ENCODE results near the gene FTO. TPM values are rescaled to one million over a fixed set of nuclear protein-coding genes. Genes with fewer than 3 reads are reported as not detected.

Gene FTO
- total RNA-seq, 1 donor from 2014 or later = 110 TPM

DNA sequence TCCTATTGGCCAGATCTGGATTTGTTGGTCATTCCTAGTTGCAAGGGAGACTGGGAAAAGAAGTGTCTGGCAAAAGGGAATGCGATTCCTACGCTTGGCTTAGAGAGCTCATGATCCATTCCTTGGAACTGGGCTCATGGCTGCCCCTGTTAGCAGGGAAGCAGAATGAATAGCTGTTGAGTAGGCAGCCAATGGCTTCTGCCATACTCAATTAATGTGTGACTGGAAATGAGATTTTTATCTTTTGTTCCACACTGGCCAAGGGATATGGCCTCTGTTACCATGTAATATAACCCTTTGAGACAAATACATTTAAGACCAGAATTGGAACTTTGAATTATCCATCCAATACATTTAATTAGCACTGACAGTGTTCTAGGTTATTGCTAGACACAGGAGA, 31.0 kb downstream of the FTO start:
- peaks cover 53% of the 10 kb centered on the region for H3K79me2 ChIP-seq (ENCODE audit: low read depth)
- Mint-ChIP-seq H3K27me3 (ENCODE audit: insufficient read depth, low read depth) (no peaks in the 10 kb centered on the region), H3K36me3 (peaks cover 6% of the 10 kb centered on the region), H3K4me3 (no peak overlapping the region), H3K27ac (no peak overlapping the region), H3K9me3 (no peaks in the 10 kb centered on the region), H3K4me1 (peaks cover 10% of the 10 kb centered on the region)
- H3K36me3 ChIP-seq = no peaks in the 10 kb centered on the region
- H2AFZ ChIP-seq (replicated peaks) = no peak overlapping the region
- H4K20me1 ChIP-seq (ENCODE audit: low read depth) = peaks cover 2% of the 10 kb centered on the region
- H3F3A ChIP-seq (ENCODE audit: low read depth) = no peaks in the 10 kb centered on the region
- H3K4me3 ChIP-seq = no peak overlapping the region
- peaks cover 5% of the 10 kb centered on the region for H3K4me1 ChIP-seq
- H3K27me3 ChIP-seq = no peaks in the 10 kb centered on the region
- H3K4me2 ChIP-seq = no peak overlapping the region
- TF ChIP-seq EZH2phosphoT487 (IDR thresholded peaks at IDR 0.05) = no peak
- H3K9me3 ChIP-seq (ENCODE audit: low read depth) = no peaks in the 10 kb centered on the region
- H3K9ac ChIP-seq = no peak overlapping the region
- no peak for DNase-seq (ENCODE audit: low spot score)
- no peak overlapping the region for H3K27ac ChIP-seq

DNA sequence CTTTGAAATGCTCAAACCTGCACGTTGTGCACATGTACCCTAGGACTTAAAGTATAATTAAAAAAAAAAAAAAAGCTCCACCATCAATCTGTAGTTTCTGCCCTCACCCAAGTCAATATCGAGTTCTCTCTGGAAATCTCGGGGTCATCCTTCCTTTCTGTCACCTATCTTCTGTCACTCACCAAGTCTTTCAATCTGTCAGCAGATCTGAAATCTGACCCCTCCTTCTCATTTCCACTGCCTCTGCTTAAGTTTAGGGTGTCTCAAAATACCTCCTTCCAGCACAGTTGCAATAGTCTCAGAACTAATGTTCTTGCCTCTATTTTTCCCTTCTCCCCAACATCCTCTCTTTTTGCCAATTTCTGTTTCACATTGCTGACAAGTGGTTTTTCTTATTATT, 32.3 kb downstream of the FTO start:
- Histone ChIP-seq H3K4me1 (peaks cover 5% of the 10 kb centered on the region), H3K79me2 (ENCODE audit: low read depth) (peaks cover 41% of the 10 kb centered on the region), H3K27ac (no peak overlapping the region), H2AFZ (replicated peaks) (no peak overlapping the region), H3K4me3 (no peak overlapping the region), H3F3A (ENCODE audit: low read depth) (no peaks in the 10 kb centered on the region), H3K4me2 (no peak overlapping the region), H3K9ac (no peak overlapping the region), H3K9me3 (ENCODE audit: low read depth) (no peaks in the 10 kb centered on the region), H3K36me3 (no peaks in the 10 kb centered on the region), H3K27me3 (no peaks in the 10 kb centered on the region), H4K20me1 (ENCODE audit: low read depth) (peaks cover 2% of the 10 kb centered on the region)
- Mint-ChIP-seq H3K36me3 (peaks cover 6% of the 10 kb centered on the region), H3K9me3 (no peaks in the 10 kb centered on the region), H3K4me3 (no peak overlapping the region), H3K27me3 (ENCODE audit: insufficient read depth, low read depth) (no peaks in the 10 kb centered on the region), H3K4me1 (peaks cover 20% of the 10 kb centered on the region), H3K27ac (no peak overlapping the region)
- TF ChIP-seq, protein P1, sequence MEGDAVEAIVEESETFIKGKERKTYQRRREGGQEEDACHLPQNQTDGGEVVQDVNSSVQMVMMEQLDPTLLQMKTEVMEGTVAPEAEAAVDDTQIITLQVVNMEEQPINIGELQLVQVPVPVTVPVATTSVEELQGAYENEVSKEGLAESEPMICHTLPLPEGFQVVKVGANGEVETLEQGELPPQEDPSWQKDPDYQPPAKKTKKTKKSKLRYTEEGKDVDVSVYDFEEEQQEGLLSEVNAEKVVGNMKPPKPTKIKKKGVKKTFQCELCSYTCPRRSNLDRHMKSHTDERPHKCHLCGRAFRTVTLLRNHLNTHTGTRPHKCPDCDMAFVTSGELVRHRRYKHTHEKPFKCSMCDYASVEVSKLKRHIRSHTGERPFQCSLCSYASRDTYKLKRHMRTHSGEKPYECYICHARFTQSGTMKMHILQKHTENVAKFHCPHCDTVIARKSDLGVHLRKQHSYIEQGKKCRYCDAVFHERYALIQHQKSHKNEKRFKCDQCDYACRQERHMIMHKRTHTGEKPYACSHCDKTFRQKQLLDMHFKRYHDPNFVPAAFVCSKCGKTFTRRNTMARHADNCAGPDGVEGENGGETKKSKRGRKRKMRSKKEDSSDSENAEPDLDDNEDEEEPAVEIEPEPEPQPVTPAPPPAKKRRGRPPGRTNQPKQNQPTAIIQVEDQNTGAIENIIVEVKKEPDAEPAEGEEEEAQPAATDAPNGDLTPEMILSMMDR (IDR thresholded peaks at IDR 0.05) = no peak
- no peak for DNase-seq (ENCODE audit: low spot score)

GRCh38 chr16:53737552-53737951, 33.6 kb downstream of the FTO start:
- H4K20me1 ChIP-seq (ENCODE audit: low read depth) = peaks cover 2% of the 10 kb centered on the region
- no peak overlapping the region for H3K4me2 ChIP-seq
- TF ChIP-seq, protein P1 (IDR thresholded peaks at IDR 0.05) = no peak
- TF ChIP-seq EZH2phosphoT487 (IDR thresholded peaks at IDR 0.05) (no peak), EZH2 (IDR thresholded peaks at IDR 0.05) (no peak)
- no peaks in the 10 kb centered on the region for H3K27me3 ChIP-seq
- Mint-ChIP-seq H3K27me3 (ENCODE audit: insufficient read depth, low read depth) (no peaks in the 10 kb centered on the region), H3K4me1 (peaks cover 20% of the 10 kb centered on the region), H3K36me3 (peaks cover 5% of the 10 kb centered on the region), H3K9me3 (no peaks in the 10 kb centered on the region), H3K4me3 (no peak overlapping the region), H3K27ac (no peak overlapping the region)
- no peak overlapping the region for H3K4me3 ChIP-seq
- no peaks in the 10 kb centered on the region for H3F3A ChIP-seq (ENCODE audit: low read depth)
- no peak overlapping the region for H3K27ac ChIP-seq
- no peaks in the 10 kb centered on the region for H3K9me3 ChIP-seq (ENCODE audit: low read depth)
- H3K9ac ChIP-seq = no peak overlapping the region
- H3K79me2 ChIP-seq (ENCODE audit: low read depth) = peaks cover 44% of the 10 kb centered on the region
- no peak for DNase-seq (ENCODE audit: low spot score)
- H3K36me3 ChIP-seq = no peaks in the 10 kb centered on the region
- H3K4me1 ChIP-seq = peaks cover 5% of the 10 kb centered on the region
- no peak overlapping the region for H2AFZ ChIP-seq (replicated peaks)

GRCh38 chr16:53740476-53740875, 36.5 kb downstream of the FTO start:
- Histone ChIP-seq H3K27ac (no peak overlapping the region), H2AFZ (replicated peaks) (no peak overlapping the region), H3K4me1 (peaks cover 14% of the 10 kb centered on the region), H3K9me3 (ENCODE audit: low read depth) (no peaks in the 10 kb centered on the region), H3K79me2 (ENCODE audit: low read depth) (peaks cover 51% of the 10 kb centered on the region), H3K4me2 (no peak overlapping the region), H3F3A (ENCODE audit: low read depth) (no peaks in the 10 kb centered on the region), H3K4me3 (no peak overlapping the region), H3K27me3 (no peaks in the 10 kb centered on the region), H3K9ac (no peak overlapping the region), H3K36me3 (no peaks in the 10 kb centered on the region), H4K20me1 (ENCODE audit: low read depth) (peaks cover 2% of the 10 kb centered on the region)
- no peaks in the 10 kb centered on the region for H3K27me3 Mint-ChIP-seq (ENCODE audit: insufficient read depth, low read depth)
- H3K27ac Mint-ChIP-seq = no peak overlapping the region
- no peak overlapping the region for H3K4me3 Mint-ChIP-seq
- no peaks in the 10 kb centered on the region for H3K9me3 Mint-ChIP-seq
- H3K4me1 Mint-ChIP-seq = peaks cover 38% of the 10 kb centered on the region
- no peak for TF ChIP-seq EZH2 (IDR thresholded peaks at IDR 0.05)
- no peak for TF ChIP-seq EZH2phosphoT487 (IDR thresholded peaks at IDR 0.05)
- TF ChIP-seq, protein P1 (IDR thresholded peaks at IDR 0.05) = no peak
- no peak for DNase-seq (ENCODE audit: low spot score)
- H3K36me3 Mint-ChIP-seq = peaks cover 3% of the 10 kb centered on the region
